Measurements from ENCODE around the gene NKD1.
"Not testable (repeated sequence)": the region's sequence is repeated elsewhere in the genome, so short reads cannot be mapped to it uniquely, and the experiment has no call there.

NKD1 gene

DNA sequence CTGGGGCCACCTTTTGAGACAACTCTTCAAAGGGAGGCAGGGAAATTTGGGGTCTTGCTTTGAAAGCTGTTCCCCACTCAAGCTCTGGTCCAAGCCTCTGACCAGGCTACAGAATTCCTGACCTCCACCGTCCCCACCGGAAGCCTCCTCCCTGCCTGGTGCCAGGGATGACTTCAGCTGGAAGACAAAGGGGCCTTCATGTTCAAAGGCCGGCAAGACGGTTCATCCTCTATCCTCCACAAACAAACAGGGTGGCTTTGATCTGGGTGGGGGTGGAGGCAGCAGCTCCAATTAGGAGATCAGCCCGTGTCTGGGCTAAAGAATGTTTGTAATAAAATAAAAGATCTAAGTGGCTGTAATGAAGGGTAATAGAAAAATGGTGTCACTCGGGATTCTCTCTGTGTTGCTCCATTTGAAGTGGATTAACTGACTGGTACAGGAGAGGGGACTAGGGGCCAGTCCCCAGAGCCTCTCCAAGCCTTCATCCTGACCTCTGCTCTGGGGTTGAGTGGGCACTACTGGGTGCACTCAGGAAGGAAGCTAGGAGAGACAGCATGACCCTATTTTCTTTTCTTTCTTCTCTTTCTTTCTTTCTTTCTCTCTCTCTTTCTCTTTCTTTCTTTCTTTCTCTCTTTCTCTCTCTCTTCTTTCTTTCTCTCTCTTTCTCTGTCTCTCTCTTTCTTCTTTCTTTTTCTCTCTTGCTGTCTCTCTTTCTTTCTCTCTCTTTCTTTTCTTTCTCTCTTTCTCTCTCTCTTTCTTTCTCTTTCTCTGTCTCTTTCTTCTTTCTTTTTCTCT is 27.5 kb upstream of the NKD1 start:
- DNase-seq: no peak

- no peak for DNase-seq
Observed at GRCh38 chr16:50521246-50521900, 26.8 kb upstream of the NKD1 start.

- no peak for DNase-seq
Observed at GRCh38 chr16:50522324-50522723, 25.9 kb upstream of the NKD1 start.

DNA sequence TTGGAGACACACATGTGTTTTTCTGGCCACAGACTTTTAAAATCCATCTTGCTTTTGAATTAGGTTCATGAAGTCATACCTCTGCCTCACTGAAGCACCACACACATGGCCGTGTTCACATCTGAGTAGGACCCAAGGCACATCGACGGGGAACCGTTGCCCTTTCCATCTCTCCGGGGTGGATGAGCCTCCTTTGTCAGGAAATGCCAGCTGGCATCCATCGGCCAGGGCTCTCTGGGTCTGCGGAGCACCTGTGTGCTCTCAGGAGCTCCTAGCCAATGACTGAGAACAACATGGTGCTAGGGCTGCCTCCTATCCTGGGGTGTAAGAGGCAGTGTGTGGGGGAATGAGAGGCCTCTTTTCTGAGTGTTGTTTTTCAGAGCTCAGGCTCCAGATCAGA is 24.5 kb upstream of the NKD1 start:
- DNase-seq: no peak

GRCh38 chr16:50525262-50525661 is 22.9 kb upstream of the NKD1 start:
- DNase-seq: no peak

DNA sequence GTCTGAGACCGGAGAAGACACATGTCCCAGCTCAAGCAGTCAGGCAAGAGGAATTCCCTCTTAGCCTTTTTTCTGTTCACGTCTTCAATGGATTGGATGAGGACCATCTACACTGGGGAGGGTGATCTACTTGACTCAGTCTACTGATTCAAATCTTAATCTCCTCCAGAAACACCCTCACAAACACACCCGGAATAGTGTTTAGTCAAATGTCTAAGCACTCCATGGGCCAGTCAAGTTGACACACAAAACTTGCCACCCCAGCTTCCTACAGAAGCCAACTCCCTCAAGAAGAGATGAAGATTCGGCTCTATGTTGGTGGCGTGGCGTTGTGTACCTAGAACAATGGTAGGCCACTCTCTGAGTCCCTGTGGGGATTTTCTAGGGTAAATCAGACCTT is 22.5 kb upstream of the NKD1 start:
- no peak for DNase-seq

- DNase-seq: no peak
Observed at GRCh38 chr16:50526249-50526648, 21.9 kb upstream of the NKD1 start.

DNA sequence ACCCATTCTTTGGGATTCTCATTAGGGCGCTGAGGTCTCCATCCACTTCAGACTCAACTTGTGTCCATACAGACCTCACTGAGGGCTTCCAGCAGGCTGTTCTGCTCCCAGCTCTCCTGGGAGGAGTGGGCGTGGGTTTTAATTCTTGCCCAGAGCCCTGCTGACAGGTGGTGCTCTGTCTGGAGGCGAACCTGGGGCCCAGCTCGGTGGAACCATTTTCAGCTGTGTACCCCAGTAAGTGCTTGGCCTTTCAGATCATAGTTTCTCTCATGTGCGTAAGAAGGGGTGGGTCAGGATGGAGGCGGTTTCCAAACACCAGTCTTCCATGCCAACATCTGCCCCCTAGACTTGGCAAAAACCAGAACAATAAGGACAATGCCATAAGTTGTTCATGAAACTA is 21.4 kb upstream of the NKD1 start:
- DNase-seq: no peak

- no peak for DNase-seq
Observed at GRCh38 chr16:50528820-50529219, 19.4 kb upstream of the NKD1 start.

DNA sequence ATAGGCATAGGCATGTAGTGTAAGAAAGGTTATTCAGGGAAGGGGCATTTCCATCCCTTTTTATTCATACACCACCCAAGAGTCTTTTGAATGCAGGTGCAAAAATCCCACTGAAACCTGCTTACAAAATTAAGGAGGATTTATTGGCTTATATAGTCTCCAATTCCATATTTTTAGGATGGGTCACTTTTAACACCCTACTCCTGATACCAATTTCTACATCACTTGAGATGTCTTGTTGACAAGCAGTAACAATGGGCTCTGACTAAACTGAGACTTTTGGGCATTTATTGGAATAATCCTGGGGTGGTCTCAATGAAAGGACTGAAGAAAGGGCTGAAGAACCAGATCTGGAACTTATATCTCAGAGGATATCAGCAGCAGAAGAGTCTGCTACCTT is 18.9 kb upstream of the NKD1 start:
- DNase-seq: no peak

- no peak for DNase-seq
Observed at GRCh38 chr16:50530277-50531236, 17.6 kb upstream of the NKD1 start.

- no peak for DNase-seq
Observed at GRCh38 chr16:50531359-50531758, 16.8 kb upstream of the NKD1 start.

- no peak for DNase-seq
Observed at GRCh38 chr16:50531901-50532300, 16.3 kb upstream of the NKD1 start.

DNA sequence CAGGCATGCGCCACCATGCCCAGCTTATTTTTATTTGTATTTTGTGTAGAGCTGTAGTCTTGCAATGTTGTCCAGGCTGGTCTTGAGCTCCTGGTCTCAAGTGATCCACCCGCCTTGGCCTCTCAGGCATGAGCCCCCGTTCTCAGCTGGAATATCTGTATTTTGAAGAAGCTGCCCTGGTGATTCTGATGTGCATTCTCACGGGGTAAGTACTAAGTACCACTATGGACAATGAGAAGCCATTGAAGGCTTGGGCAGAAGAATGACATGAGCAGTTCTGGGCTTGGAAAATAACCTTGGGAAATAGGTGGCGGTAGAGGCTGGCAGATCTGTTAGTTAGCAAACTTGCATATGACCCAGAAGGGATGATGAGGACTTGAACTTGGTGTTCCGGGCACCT is 15.6 kb upstream of the NKD1 start:
- no peak for DNase-seq

DNA sequence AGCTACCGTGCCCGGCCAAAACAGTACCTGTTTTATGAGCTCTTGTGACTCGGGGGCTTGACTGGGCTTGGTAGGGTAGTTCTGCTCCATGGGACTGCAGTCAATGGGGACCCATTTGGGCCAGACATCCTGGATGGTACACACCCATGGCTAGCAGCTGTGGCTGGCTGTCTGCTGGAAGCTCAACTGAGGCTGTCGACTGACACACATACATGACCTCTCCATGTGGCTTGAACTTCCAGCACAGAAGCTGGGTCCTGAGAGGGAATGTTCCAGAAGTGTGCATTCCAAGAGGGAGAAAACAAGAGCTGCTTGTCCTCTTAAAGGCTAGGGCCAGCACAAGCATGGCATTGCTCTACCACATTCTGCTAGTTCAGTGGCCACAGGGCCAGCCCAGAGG is 14.9 kb upstream of the NKD1 start:
- no peak for DNase-seq

DNA sequence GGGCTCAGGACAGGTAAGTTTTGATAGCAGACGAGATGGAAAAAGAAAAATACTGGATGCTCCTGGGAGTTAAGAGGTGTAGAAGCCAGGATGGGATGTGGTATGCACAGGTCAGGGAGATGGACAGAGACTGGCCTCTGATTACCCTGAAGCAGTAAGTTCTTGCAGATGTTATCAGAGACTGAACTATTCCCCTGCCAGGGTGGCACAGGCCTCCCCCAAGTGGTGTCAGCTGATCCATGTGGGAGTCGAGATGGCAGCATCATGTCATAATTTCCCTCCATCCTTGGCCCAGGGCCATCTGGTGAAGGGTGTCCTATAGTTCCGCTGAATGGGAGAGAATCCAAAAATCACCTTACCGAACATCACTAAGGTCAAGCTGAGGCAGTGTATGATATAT is 14.1 kb upstream of the NKD1 start:
- no peak for DNase-seq

DNA sequence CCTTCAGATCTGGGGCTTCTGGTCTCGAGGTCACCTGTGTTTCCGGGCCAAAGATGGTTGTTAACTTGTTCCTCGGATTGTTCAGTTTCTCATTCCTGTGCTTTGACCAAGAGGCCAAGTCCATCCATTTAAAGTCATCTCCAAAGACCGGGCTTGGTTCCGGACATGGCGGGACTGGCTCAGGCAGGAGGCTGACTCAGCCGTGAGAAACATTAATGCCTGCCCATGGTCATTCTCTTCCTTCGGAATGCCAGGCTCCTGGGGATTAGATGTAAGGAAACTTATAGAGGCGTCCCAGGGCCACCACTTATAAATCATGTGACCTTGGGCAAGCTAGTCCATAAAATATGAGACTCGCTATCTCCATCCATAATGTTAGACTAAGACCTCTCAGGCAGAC is 13.6 kb upstream of the NKD1 start:
- DNase-seq: no peak

- no peak for DNase-seq
Observed at GRCh38 chr16:50534958-50535357, 13.2 kb upstream of the NKD1 start.

GRCh38 chr16:50535506-50536257 is 12.5 kb upstream of the NKD1 start:
- no peak for DNase-seq

- DNase-seq: not testable (repeated sequence)
Observed at GRCh38 chr16:50536258-50536645, 11.9 kb upstream of the NKD1 start.

- no peak for DNase-seq
Observed at GRCh38 chr16:50537533-50538290, 10.5 kb upstream of the NKD1 start.

Data from inflammatory macrophage treated with lipopolysaccharide for 1 hour (primary cell).